ENCODE measurements around the gene PPFIBP2.
A peak's percentile ranks its signal among the peaks of the same experiment; 100 is the strongest.

The PPFIBP2 gene

GRCh38 chr11:7558046-7558445 lies 44.2 kb downstream of the PPFIBP2 start:
- no peak for DNase-seq

GRCh38 chr11:7559398-7560283 lies 45.8 kb downstream of the PPFIBP2 start:
- DNase-seq, result no peak

- no peak for DNase-seq
These were observed 47.8 kb downstream of the PPFIBP2 start for GRCh38 chr11:7561562-7561961.

GRCh38 chr11:7563281-7563680 lies 49.5 kb downstream of the PPFIBP2 start:
- no peak for DNase-seq

- DNase-seq, result no peak
These were observed 51.0 kb downstream of the PPFIBP2 start for GRCh38 chr11:7564803-7565202.

- DNase-seq, result no peak
These were observed 53.5 kb downstream of the PPFIBP2 start for GRCh38 chr11:7567311-7567710.

GRCh38 chr11:7569044-7569443 lies 55.2 kb downstream of the PPFIBP2 start:
- no peak for DNase-seq

GRCh38 chr11:7570241-7570640 lies 56.4 kb downstream of the PPFIBP2 start:
- no peak for DNase-seq

- DNase-seq, result no peak
These were observed 57.2 kb downstream of the PPFIBP2 start for GRCh38 chr11:7570938-7571521.

- DNase-seq, result peak; percentile 28
These were observed 57.8 kb downstream of the PPFIBP2 start for GRCh38 chr11:7571640-7572000.

GRCh38 chr11:7572001-7572712 lies 58.4 kb downstream of the PPFIBP2 start:
- no peak for DNase-seq

- DNase-seq, result no peak
These were observed 59.4 kb downstream of the PPFIBP2 start for GRCh38 chr11:7573193-7573557.

GRCh38 chr11:7573558-7574296 lies 59.9 kb downstream of the PPFIBP2 start:
- DNase-seq, result no peak

- DNase-seq, result no peak
These were observed 60.8 kb downstream of the PPFIBP2 start for GRCh38 chr11:7574491-7575130.

GRCh38 chr11:7575841-7576725 lies 62.3 kb downstream of the PPFIBP2 start:
- DNase-seq, result peak; percentile 20

GRCh38 chr11:7576726-7577290 lies 63.0 kb downstream of the PPFIBP2 start:
- DNase-seq, result no peak

GRCh38 chr11:7577291-7578190 lies 63.7 kb downstream of the PPFIBP2 start:
- peak; percentile 58 for DNase-seq

GRCh38 chr11:7578276-7578955 lies 64.6 kb downstream of the PPFIBP2 start:
- DNase-seq, result no peak

GRCh38 chr11:7579361-7579791 lies 65.6 kb downstream of the PPFIBP2 start:
- no peak for DNase-seq
